ENCODE results near the gene TMBIM6.
"Not testable (repeated sequence)": the region's sequence is repeated elsewhere in the genome, so short reads cannot be mapped to it uniquely, and the experiment has no call there.

The TMBIM6 gene

DNA sequence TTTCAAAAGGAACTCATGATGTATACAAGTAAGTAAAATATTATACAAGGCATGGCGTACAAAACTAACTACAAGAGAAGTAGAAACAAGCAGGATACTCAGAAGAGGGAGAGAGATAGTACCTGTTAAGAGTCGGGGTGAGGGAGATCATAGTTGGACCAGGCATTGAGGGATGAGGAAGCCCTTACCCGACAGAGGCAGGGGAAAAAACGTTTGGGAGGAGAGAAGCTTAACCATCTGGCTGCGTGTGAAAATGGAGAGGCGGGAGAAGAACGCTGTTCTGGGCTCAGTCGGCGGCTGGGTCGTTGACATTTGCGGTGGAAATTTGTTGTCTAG, 33.6 kb upstream of the TMBIM6 start:
- no peak overlapping the region for H3K4me3 ChIP-seq (ENCODE audit: low read length)
- DNase-seq (ENCODE audit: low read depth), result no peak
- no peak for TF ChIP-seq CTCF (IDR thresholded peaks at IDR 0.05; ENCODE audit: insufficient read depth, low read depth, low read length, missing control alignments)

GRCh38 chr12:49708851-49709250, 32.5 kb upstream of the TMBIM6 start:
- no peak overlapping the region for H3K4me3 ChIP-seq (ENCODE audit: low read length)
- no peak for DNase-seq (ENCODE audit: low read depth)
- no peak for TF ChIP-seq CTCF (IDR thresholded peaks at IDR 0.05; ENCODE audit: insufficient read depth, low read depth, low read length, missing control alignments)

DNA sequence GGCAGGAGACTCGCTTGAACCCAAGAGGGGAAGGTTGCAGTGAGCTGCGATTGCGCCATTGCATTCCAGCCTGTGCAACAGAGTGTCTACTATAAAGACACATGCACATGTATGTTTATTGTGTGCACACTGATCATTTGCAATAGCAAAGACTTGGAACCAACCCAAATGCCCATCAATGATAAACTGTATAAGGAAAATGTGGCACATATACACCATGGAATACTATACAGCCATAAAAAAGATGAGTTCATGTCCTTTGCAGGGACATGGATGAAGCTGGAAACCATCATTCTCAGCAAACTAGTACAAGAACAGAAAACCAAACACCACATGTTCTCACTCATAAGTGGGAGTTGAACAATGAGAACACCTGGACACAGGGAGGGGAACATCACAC, 27.4 kb upstream of the TMBIM6 start:
- H3K4me3 ChIP-seq (ENCODE audit: low read length); DNase-seq (ENCODE audit: low read depth): not testable (repeated sequence)

GRCh38 chr12:49716553-49716952, 24.8 kb upstream of the TMBIM6 start:
- H3K4me3 ChIP-seq (ENCODE audit: low read length), result no peak overlapping the region
- DNase-seq (ENCODE audit: low read depth), result no peak
- no peak for TF ChIP-seq CTCF (IDR thresholded peaks at IDR 0.05; ENCODE audit: insufficient read depth, low read depth, low read length, missing control alignments)

DNA sequence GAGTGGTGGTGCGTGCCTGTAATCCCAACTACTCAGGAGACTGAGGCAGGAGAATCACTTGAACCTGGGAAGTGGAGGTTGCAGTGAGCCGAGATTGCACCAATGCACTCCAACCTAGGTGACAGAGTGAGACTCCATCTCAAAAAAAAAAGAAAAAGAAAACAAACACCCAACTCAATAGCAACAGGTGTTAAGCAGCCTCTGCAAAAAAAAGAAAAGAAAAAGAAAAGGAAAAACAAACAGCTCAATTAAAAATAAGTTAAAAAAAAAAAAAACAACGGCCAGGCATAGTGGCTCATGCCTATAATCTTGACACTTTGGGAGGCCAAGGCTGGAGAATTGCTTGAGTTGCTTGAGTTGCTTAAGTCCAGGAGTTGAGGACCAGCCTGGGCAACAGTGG, 23.6 kb upstream of the TMBIM6 start:
- not testable (repeated sequence) for DNase-seq (ENCODE audit: low read depth); H3K4me3 ChIP-seq (ENCODE audit: low read length)

DNA sequence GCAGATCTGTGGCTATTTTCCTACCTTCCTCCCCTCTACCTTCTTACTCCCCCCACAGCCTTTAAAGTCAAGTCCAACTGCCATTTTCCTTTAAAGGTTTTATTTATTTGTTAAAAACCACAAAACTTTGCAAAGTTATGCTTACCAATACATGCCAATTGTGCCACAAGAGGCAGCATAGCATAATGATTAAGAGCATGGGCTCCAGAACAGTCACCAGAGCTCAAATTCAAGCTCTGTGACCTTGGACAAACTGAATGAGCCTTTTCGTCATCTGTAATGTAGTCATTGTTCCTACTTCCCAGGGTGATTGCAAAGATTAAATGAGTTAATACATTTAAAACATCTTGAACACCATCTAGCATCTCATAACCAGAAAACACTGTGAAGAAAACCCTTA, 21.1 kb upstream of the TMBIM6 start:
- H3K4me3 ChIP-seq (ENCODE audit: low read length), result no peak overlapping the region
- DNase-seq (ENCODE audit: low read depth), result no peak
- no peak for TF ChIP-seq CTCF (IDR thresholded peaks at IDR 0.05; ENCODE audit: insufficient read depth, low read depth, low read length, missing control alignments)

DNA sequence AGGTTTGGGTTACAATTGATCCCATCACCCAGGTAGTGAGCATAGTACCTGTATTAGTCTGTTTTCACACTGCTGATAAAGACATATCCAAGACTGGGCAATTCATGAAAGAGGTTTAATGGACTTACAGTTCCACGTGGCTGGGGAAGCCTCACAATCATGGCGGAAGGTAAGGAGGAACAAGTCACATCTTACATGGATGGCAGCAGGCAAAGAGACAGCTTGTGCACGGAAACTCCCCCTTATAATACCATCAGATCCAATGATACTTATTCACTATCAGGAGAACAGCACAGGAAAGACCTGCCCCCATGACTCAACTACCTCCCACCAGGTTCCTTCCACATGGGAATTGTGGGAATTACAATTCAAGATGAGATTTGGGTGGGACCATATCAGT, 20.0 kb upstream of the TMBIM6 start:
- H3K4me3 ChIP-seq (ENCODE audit: low read length); DNase-seq (ENCODE audit: low read depth): not testable (repeated sequence)

DNA sequence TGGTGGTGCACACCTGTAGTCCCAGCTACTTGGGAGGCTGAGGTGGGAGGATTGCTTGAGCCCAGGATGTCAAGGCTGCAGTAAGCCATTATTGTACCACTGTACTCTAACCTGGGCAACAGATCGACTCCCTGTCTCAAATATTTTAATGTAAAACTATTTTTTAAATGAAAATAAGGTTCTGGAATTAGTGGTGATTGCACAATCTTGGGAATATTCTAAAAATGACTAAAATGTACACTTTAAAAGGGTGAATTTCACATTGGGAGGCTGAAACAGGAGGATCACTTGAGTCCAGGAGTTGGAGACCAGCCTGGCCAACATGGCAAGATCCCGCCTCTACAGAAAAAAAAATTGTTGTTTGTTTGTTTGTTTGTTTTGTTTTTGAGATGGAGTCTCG, 12.9 kb upstream of the TMBIM6 start:
- no peak for DNase-seq (ENCODE audit: low read depth)
- TF ChIP-seq CTCF (IDR thresholded peaks at IDR 0.05; ENCODE audit: insufficient read depth, low read depth, low read length, missing control alignments), result no peak
- no peak overlapping the region for H3K4me3 ChIP-seq (ENCODE audit: low read length)

DNA sequence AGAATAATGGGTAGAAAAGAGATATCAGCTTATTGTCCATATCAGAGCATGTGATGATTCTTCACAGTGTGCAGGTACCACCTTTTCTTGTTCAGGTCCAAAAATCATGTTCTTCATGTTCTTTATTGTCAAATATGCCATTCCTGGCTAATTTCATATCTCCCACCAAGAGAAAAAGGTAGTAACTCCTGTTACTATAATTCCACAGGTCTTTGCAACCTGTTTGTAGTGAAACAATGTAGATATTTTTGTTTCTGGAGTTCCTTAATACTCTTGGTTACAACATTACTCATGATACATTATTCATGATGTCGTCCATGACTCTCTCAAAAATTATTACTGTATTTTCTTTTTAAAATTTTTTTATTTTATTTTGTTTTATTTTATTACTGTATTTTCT, 11.3 kb upstream of the TMBIM6 start:
- TF ChIP-seq CTCF (IDR thresholded peaks at IDR 0.05; ENCODE audit: insufficient read depth, low read depth, low read length, missing control alignments), result no peak
- no peak overlapping the region for H3K4me3 ChIP-seq (ENCODE audit: low read length)
- DNase-seq (ENCODE audit: low read depth), result no peak
